Measurements from ENCODE around the gene ZNF787.

The ZNF787 gene

DNA sequence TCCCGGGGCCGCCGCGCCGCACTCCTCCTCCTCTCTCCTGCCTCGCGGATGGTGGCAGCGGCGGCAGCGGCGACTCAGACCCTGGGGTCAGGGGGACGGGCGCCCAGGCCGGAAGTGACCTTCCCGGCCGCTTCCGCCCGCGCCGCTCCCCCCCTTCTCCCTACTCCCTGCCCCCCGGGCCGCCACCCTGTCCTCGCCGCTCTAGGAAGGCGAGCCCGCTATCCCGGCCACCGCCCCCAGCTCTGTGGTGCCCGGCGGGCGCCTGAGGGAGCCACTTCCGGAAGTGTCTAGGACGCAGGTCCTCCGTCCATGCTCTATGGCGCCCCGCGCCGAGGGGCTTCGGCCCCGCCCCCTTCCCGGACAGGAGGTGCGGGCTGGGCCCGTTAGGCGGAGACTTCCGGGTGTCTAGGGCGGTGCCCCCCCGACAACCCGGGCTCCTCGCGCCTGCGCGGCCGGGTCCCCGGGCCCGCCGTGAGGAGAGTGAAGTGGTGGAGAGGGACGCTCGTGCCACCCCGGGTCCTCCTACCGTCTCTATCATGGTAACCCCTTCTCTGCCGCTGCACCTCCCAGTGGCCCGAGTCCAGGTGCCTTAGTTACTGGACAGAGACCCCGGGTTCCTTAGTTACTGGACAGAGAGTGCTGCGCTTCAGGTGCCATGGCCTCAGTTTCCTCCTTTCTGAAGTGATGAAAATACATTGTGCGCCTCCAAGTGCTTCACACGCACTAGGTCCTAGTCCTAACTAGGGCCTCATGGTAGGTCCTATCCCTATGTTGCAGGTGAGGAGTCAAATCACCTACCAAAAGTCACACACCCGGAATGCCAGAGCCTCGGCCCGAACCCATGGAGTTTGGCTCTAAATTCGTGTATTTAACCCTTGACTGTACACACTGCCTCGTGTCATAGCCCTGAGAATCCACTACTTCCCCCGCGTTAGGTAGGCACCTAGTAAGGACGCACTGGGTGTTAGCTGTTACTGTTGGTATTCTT lies at the start of gene ZNF787:
ZNF787 (minus strand) TSS at position 116 of the 988 bp plus-strand sequence. CDS start 18,078 bp downstream, outside the sequence.
- H3K27ac ChIP-seq, result peak within 1 kb of the TSS; percentile 97
- TF ChIP-seq, protein P1, sequence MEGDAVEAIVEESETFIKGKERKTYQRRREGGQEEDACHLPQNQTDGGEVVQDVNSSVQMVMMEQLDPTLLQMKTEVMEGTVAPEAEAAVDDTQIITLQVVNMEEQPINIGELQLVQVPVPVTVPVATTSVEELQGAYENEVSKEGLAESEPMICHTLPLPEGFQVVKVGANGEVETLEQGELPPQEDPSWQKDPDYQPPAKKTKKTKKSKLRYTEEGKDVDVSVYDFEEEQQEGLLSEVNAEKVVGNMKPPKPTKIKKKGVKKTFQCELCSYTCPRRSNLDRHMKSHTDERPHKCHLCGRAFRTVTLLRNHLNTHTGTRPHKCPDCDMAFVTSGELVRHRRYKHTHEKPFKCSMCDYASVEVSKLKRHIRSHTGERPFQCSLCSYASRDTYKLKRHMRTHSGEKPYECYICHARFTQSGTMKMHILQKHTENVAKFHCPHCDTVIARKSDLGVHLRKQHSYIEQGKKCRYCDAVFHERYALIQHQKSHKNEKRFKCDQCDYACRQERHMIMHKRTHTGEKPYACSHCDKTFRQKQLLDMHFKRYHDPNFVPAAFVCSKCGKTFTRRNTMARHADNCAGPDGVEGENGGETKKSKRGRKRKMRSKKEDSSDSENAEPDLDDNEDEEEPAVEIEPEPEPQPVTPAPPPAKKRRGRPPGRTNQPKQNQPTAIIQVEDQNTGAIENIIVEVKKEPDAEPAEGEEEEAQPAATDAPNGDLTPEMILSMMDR (conservative IDR thresholded peaks at IDR 0.05), result no peak

- TF ChIP-seq, protein P1 (conservative IDR thresholded peaks at IDR 0.05), result no peak
- no peak overlapping the region for H3K27ac ChIP-seq
These were observed 49.2 kb upstream of the ZNF787 start for GRCh38 chr19:56170261-56170660.

DNA sequence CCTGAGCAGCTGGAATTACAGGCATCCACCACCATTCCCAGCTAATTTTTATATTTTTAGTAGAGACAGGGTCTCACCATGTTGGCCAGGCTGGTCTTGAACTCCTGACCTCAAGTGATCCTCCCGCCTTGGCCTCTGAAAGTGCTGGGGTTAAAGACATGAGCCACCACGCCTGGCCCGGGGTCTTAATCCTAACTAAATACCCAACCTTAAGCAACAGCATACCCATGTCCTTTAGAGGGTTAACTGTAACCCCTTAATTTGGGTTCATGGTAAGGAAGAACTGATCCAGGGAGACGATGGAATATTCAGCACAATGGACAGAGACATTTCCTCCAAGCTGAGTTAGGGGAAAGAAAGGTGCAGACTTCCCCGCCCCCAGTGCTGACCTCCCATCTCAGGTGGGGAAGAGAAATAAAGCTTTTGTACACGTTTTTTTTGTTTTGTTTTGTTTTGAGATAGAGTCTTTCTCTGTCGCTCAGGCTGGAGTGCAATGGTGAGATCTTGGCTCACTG lies 46.0 kb upstream of the ZNF787 start:
- no peak overlapping the region for H3K27ac ChIP-seq
- TF ChIP-seq, protein P1 (conservative IDR thresholded peaks at IDR 0.05), result no peak

- TF ChIP-seq, protein P1 (conservative IDR thresholded peaks at IDR 0.05), result no peak
- no peak overlapping the region for H3K27ac ChIP-seq
These were observed 42.0 kb upstream of the ZNF787 start for GRCh38 chr19:56163097-56163496.

DNA sequence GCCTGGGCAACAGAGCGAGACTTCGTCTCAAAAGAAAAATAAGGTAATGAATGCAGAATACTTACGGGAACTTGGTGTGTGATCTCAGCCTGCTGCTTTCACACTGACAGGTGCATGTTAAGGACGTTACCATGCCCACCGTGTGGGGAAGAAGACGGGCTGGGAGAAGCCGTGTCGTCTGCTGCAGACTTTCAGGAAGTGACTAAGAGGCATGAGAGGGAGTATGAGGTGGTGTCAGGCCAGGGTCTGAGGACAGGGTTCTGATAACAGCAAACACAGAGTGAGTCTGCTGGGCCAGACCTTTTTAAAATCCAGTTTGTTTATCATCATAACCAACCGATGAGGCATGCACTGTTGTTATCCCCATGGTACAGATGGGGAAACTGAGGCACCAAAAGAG lies 41.2 kb upstream of the ZNF787 start:
- TF ChIP-seq, protein P1 (conservative IDR thresholded peaks at IDR 0.05), result no peak
- no peak overlapping the region for H3K27ac ChIP-seq

- H3K27ac ChIP-seq, result no peak overlapping the region
- TF ChIP-seq, protein P1 (conservative IDR thresholded peaks at IDR 0.05), result no peak
These were observed 40.4 kb upstream of the ZNF787 start for GRCh38 chr19:56161534-56161933.

GRCh38 chr19:56159622-56160271 lies 38.7 kb upstream of the ZNF787 start:
- H3K27ac ChIP-seq, result no peak overlapping the region
- TF ChIP-seq, protein P1 (conservative IDR thresholded peaks at IDR 0.05), result no peak
